ENCODE results near the gene PEX3. TPM values are rescaled to one million over a fixed set of nuclear protein-coding genes. Genes with fewer than 3 reads are reported as not detected.

The PEX3 gene
- total and polyA plus RNA-seq, 9 donors: 12.0 to 29.3 (median 18.1) TPM

- peak; percentile 94 to 98 (median 96) for DNase-seq
- Histone ChIP-seq H3K27me3 (no peaks in the 10 kb centered on the region), H3K27ac (peak within 1 kb of the TSS; percentile 71 to 75), H3K36me3 (no peaks in the 10 kb centered on the region), H3K9me3 (no peaks in the 10 kb centered on the region), H3K4me1 (ENCODE audit: insufficient read depth) (peaks cover 8% of the 10 kb centered on the region), H3K4me3 (peak within 1 kb of the TSS; percentile 88)
- TF ChIP-seq POLR2A (IDR thresholded peaks at IDR 0.05): peak; percentile 57
- TF ChIP-seq EP300 (IDR thresholded peaks at IDR 0.05): no peak
- peak in 1 of 3 donors; percentile 12 for TF ChIP-seq CTCF (IDR thresholded peaks at IDR 0.05)
- intact Hi-C loops (cut with DNase I): no loop called here
- WGBS, 3 donors: 1 to 3% (median 1%) methylated on average over 46 to 63 of the region's 63 CpGs
Observed at GRCh38 chr6:143510991-143511891, 60.6 kb downstream of the PEX3 start, which contains the start of gene FUCA2. TSS of gene FUCA2 (minus strand) at chr6:143511720. CDS start at chr6:143511634, 86 bp downstream.

- Histone ChIP-seq H3K4me3 (no peak overlapping the region), H3K27me3 (no peaks in the 10 kb centered on the region), H3K27ac (no peak overlapping the region), H3K4me1 (ENCODE audit: insufficient read depth) (peaks cover 8% of the 10 kb centered on the region), H3K9me3 (no peaks in the 10 kb centered on the region), H3K36me3 (no peaks in the 10 kb centered on the region)
- intact Hi-C loops (cut with DNase I): no loop called here
- DNase-seq: no peak
- WGBS, 3 donors: 64 to 71% (median 67%) methylated on average over 4 of the region's 4 CpGs
- TF ChIP-seq CTCF (IDR thresholded peaks at IDR 0.05): no peak
- no peak for TF ChIP-seq POLR2A (IDR thresholded peaks at IDR 0.05)
- no peak for TF ChIP-seq EP300 (IDR thresholded peaks at IDR 0.05)
Observed at GRCh38 chr6:143513410-143513809, 62.8 kb downstream of the PEX3 start.

DNA sequence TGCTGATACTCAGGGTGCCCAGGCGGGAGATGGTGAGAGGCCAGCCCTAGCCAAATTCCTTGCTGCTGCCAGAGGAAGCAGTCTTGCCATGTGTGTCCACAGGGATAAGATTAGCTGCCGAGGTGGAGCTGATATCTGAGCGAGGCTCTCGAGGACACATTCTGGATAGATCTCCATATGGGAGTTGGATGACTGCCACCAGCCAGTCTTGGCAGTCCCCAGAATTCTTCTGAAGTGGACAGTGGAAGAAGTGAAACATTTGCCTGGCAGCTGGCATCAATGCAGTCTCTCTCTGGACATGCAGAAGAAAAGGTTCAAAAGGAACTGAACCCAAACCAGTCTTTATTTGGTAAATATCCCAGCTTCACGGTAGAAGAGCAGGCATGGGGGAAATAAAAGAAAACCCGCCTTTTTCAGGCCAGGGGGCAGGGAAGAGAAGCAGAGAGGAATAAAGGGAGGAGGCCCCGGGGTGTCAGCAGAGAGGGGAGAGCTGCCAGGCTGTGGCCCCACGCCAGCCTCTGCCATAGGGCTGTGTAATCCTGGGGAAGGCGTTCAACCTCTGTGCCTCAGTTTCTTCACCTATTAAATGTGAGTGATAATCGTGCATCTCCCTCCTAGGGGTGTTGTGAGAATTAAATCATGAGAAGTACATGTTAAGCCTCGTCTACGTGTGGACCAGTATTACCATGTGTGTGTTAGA lies 64.6 kb downstream of the PEX3 start:
- Histone ChIP-seq H3K4me3 (no peak overlapping the region), H3K4me1 (ENCODE audit: insufficient read depth) (peaks cover 8% of the 10 kb centered on the region), H3K36me3 (no peaks in the 10 kb centered on the region), H3K9me3 (no peaks in the 10 kb centered on the region), H3K27me3 (no peaks in the 10 kb centered on the region), H3K27ac (no peak overlapping the region)
- peak in 4 of 5 donors; percentile 27 to 63 (median 42) for DNase-seq
- WGBS, 3 donors: 47 to 54% (median 53%) methylated on average over 12 of the region's 12 CpGs
- intact Hi-C loops (cut with DNase I): no loop called here
- TF ChIP-seq POLR2A (IDR thresholded peaks at IDR 0.05) (no peak), CTCF (IDR thresholded peaks at IDR 0.05) (no peak), EP300 (IDR thresholded peaks at IDR 0.05) (no peak)

DNA sequence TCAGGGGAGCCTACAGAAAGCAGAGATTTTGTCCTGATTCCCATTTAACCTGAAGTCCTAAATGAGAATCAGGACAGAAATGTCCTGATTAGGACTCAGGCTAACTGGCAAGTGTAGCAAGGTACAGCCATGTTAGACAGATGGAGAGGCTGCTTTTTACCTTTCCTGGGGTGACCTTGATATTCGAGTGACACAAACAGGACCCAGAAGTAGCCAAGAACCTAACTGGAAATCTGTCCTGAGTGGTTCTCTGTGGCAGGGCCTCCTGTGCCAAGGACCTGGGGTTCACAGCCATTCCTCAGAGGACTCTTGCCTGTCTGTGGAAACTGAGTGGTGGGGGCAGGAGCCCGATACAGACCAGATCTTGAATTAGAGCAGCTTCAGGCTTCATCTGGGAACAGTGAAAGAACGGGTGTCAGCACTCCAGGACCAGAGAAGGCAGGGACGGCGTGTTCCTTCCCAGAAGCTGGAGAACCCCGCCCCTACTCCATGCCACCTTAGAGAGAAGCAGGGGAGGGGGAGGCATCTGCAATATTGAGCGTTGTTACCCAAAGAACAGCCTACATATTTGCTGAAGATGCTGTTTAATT lies 65.3 kb downstream of the PEX3 start:
- Histone ChIP-seq H3K4me1 (ENCODE audit: insufficient read depth) (peaks cover 6% of the 10 kb centered on the region), H3K27ac (no peak overlapping the region), H3K4me3 (no peak overlapping the region), H3K36me3 (no peaks in the 10 kb centered on the region), H3K27me3 (no peaks in the 10 kb centered on the region), H3K9me3 (no peaks in the 10 kb centered on the region)
- TF ChIP-seq POLR2A (IDR thresholded peaks at IDR 0.05) (no peak), CTCF (IDR thresholded peaks at IDR 0.05) (no peak), EP300 (IDR thresholded peaks at IDR 0.05) (no peak)
- no peak for DNase-seq
- 74 to 87% (median 78%) methylated on average over 7 of the region's 7 CpGs for WGBS, 3 donors
- intact Hi-C loops (cut with DNase I): no loop called here

All from ovary (tissue), 9 donors.